K562 (cell line): Measurements from ENCODE around the gene RPS6KA4. TPM values are rescaled to one million over a fixed set of nuclear protein-coding genes. Genes with fewer than 3 reads are reported as not detected.

ENCODE experiments used
- ADNP ChIP-seq: fragments of 200-800 bp; sonication (Bioruptor generic); IDR thresholded peaks from 2 replicates; pipeline ENCODE4 v1.6.1; 2016; ENCODE audit warnings: missing genetic modification characterization, missing compliant biosample characterization
- EGR1 ChIP-seq: fragments of 450-650 bp; conservative IDR thresholded peaks from 2 replicates; pipeline ENCODE4 v1.6.1; 2017; ENCODE audit warnings: mild to moderate bottlenecking
- EHMT2 ChIP-seq: fragments of 450-650 bp; IDR thresholded peaks from 2 replicates; pipeline ENCODE4 v1.6.1; 2018; ENCODE audit warnings: antibody characterized with exemption
- EP400 ChIP-seq: fragments of 450-650 bp; IDR thresholded peaks from 2 replicates; pipeline ENCODE4 v1.6.1; 2017; ENCODE audit warnings: antibody characterized with exemption, mild to moderate bottlenecking, moderate library complexity
- HMG20A ChIP-seq: fragments of 450-650 bp; formaldehyde crosslinking; conservative IDR thresholded peaks from 2 replicates; pipeline ENCODE4 v1.4.0; 2020; ENCODE audit warnings: mild to moderate bottlenecking, mixed read lengths
- HMGN3 ChIP-seq: IDR thresholded peaks from 2 replicates; pipeline ENCODE4 v1.6.1; 2011; ENCODE audit warnings: borderline replicate concordance, low read depth, mild to moderate bottlenecking, mixed read lengths, low read length; ENCODE audit not compliant: insufficient read length; ENCODE audit errors: extremely low read depth
- HOXB6 ChIP-seq: fragments of 250-450 bp; sonication (Bioruptor Pico); IDR thresholded peaks from 2 replicates; pipeline ENCODE4 v1.5.1; 2022; ENCODE audit warnings: mild to moderate bottlenecking, borderline replicate concordance
- KLF16 ChIP-seq: IDR thresholded peaks from 2 replicates; pipeline ENCODE4 v1.6.1; 2016; ENCODE audit warnings: antibody characterized with exemption
- PHB2 ChIP-seq: fragments of 450-650 bp; IDR thresholded peaks from 2 replicates; pipeline ENCODE4 v1.6.1; 2017; ENCODE audit warnings: low read depth
- PRPF4 ChIP-seq: fragments of 200-400 bp; formaldehyde crosslinking; IDR thresholded peaks from one replicate; pipeline ENCODE4 v1.6.1; 2017; ENCODE audit warnings: low read length, low read depth, mild to moderate bottlenecking; ENCODE audit not compliant: insufficient read depth, poor library complexity, severe bottlenecking
- TSC22D4 ChIP-seq: fragments of 450-650 bp; IDR thresholded peaks from 2 replicates; pipeline ENCODE4 v1.6.1; 2016; ENCODE audit warnings: missing genetic modification characterization, missing biosample characterization, control low read depth
- WHSC1 ChIP-seq: IDR thresholded peaks from one replicate; pipeline ENCODE4 v1.6.1; 2012; ENCODE audit warnings: low read length, control low read depth, inconsistent platforms
- ZNF121 ChIP-seq: sonication (generic); formaldehyde crosslinking; conservative IDR thresholded peaks from 2 replicates; pipeline ENCODE4 v1.8.0; 2022; ENCODE audit warnings: missing genetic modification reagents
- ZNF253 ChIP-seq: fragments of 250-450 bp; sonication (Bioruptor Pico); conservative IDR thresholded peaks from 2 replicates; pipeline ENCODE4 v1.6.1; 2021; ENCODE audit warnings: mild to moderate bottlenecking
- polyA plus RNA-seq, 8 experiments: library from polyadenylated mRNA; depleted of rRNA in 4 of 8; stranded (reverse) in 5 of 8; unstranded in 3 of 8; fragments of >200 nt; fragmentation: Nextera tagmentation in 2 of 8; fragmentation: Illumina TruSeq in 1 of 8; extraction: Ambion mirVana in 2 of 8; extraction: Trizol in 1 of 8; gene quantifications; 2 replicates each; pipeline versions ENCODE4 v1.2.1 to v1.2.3, GENCODE V29; 2011 to 2014; ENCODE audit warnings: inconsistent platforms in 1 of 8, missing spikeins in 1 of 8
- total RNA-seq, 7 experiments: library from RNA; depleted of rRNA in 6 of 7; stranded (reverse); fragments of >200 nt in 6 of 7; fragmentation: Illumina TruSeq in 2 of 7; extraction: Trizol in 2 of 7; gene quantifications; 2 replicates each; pipeline versions ENCODE4 v1.2.1 to v1.2.3, GENCODE V29; 2011 to 2021; ENCODE audit warnings: low replicate concordance in 1 of 7
- TF ChIP-seq, protein P1 (sequence below): fragments of 450-650 bp; IDR thresholded peaks from 2 replicates; pipeline ENCODE4 v1.6.1; 2016; ENCODE audit warnings: mild to moderate bottlenecking
- TF ChIP-seq, protein P2 (sequence below), 2 experiments: IDR thresholded peaks; 2 replicates each; pipeline ENCODE4 v1.6.1; 2011; ENCODE audit warnings: borderline replicate concordance in 1 of 2, control low read depth in 1 of 2, low read depth in 1 of 2, low read length in 1 of 2, mild to moderate bottlenecking in 1 of 2, mixed read lengths in 1 of 2, moderate library complexity in 1 of 2; ENCODE audit not compliant: insufficient read depth in 1 of 2, insufficient read length in 1 of 2, poor library complexity in 1 of 2, severe bottlenecking in 1 of 2; ENCODE audit errors: extremely low read depth in 1 of 2
- TF ChIP-seq, protein P3 (sequence below): sonication (generic); formaldehyde crosslinking; IDR thresholded peaks from 2 replicates; pipeline ENCODE4 v1.9.0; 2022; ENCODE audit warnings: mild to moderate bottlenecking, missing genetic modification reagents
- TF ChIP-seq, protein P4 (sequence below): fragments of 450-650 bp; IDR thresholded peaks from 2 replicates; pipeline ENCODE4 v1.6.1; 2014; ENCODE audit warnings: low read depth, mild to moderate bottlenecking, moderate library complexity, borderline replicate concordance
- TF ChIP-seq, protein P5 (sequence below): fragments of 450-650 bp; IDR thresholded peaks from 2 replicates; pipeline ENCODE4 v1.7.0; 2016; ENCODE audit warnings: borderline replicate concordance

RPS6KA4 gene
- total and polyA plus RNA-seq, 9 of the 15 experiments (the other 6 are each of a cell fraction or from before 2014, with no cell fraction given) = 0.15 to 23.8 (median 9.8) TPM

DNA sequence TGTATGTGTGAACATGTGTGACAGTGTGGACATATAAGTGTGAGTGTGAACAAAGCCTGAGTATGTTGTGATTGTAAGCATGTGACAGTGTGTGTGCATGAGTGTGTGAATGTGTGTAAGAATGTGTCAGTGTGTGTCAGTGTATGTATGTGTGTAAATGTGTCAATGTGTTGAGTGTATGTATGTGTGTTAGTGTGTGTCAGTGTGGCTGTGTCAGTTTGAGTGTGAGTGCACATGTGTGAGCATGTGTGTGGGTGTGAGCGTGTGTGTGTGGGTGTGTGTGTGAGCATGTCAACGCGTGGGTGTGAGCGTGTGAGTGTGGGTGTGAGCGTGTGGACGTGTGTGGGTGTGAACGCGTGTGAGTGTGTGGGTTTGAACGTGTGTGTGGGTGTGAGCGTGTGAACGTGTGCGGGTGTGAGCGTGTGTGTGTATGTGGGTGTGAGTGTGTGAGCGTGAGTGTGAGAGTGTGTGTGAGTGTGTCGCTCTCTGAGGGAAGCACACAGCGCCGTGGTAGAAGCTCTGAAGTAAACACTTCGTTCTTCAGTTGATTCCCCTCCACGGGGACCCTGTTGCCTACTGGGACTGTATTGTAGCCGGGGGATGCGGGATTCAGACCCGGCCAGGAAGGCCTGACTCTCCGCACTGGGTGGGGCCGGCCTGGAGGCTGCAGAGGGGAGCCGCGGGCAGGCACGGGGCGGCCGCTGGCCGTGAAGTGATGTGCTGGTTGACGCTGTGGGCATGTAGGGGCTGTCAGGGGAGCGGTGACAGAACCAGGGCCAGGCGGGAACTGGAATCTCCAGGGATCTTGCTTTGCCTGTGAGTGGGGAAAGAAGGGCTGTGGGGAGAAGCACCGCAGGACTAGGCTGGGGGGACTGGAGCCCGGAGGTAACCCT lies 21.1 kb downstream of the RPS6KA4 start (continued):
- TF ChIP-seq EP400 (no peak), ZNF121 (no peak), EGR1 (peak; percentile 68), HOXB6 (CRISPR knock-in tag) (no peak), ZNF253 (CRISPR knock-in tag) (no peak), PHB2 (0 out of 2 replicates have a peak, but pooled peaks have one; percentile 34), HMGN3 (peak; percentile 33), HMG20A (CRISPR knock-in tag) (no peak), TSC22D4 (tag) (0 out of 2 replicates have a peak, but pooled peaks have one; percentile 77), PRPF4 (no peak), ADNP (tag) (no peak), WHSC1 (no peak), EHMT2 (0 out of 2 replicates have a peak, but pooled peaks have one; percentile 7), KLF16 (no peak)
- TF ChIP-seq, protein P1, sequence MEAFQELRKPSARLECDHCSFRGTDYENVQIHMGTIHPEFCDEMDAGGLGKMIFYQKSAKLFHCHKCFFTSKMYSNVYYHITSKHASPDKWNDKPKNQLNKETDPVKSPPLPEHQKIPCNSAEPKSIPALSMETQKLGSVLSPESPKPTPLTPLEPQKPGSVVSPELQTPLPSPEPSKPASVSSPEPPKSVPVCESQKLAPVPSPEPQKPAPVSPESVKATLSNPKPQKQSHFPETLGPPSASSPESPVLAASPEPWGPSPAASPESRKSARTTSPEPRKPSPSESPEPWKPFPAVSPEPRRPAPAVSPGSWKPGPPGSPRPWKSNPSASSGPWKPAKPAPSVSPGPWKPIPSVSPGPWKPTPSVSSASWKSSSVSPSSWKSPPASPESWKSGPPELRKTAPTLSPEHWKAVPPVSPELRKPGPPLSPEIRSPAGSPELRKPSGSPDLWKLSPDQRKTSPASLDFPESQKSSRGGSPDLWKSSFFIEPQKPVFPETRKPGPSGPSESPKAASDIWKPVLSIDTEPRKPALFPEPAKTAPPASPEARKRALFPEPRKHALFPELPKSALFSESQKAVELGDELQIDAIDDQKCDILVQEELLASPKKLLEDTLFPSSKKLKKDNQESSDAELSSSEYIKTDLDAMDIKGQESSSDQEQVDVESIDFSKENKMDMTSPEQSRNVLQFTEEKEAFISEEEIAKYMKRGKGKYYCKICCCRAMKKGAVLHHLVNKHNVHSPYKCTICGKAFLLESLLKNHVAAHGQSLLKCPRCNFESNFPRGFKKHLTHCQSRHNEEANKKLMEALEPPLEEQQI = no peak
- TF ChIP-seq, protein P2, sequence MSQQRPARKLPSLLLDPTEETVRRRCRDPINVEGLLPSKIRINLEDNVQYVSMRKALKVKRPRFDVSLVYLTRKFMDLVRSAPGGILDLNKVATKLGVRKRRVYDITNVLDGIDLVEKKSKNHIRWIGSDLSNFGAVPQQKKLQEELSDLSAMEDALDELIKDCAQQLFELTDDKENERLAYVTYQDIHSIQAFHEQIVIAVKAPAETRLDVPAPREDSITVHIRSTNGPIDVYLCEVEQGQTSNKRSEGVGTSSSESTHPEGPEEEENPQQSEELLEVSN (IDR thresholded peaks at IDR 0.05; ENCODE audit: borderline replicate concordance in 1 of 2, extremely low read depth in 1 of 2, insufficient read depth in 1 of 2, insufficient read length in 1 of 2, low read depth in 1 of 2, low read length in 1 of 2, poor library complexity in 1 of 2, severe bottlenecking in 1 of 2) = no peak
- TF ChIP-seq, protein P3, sequence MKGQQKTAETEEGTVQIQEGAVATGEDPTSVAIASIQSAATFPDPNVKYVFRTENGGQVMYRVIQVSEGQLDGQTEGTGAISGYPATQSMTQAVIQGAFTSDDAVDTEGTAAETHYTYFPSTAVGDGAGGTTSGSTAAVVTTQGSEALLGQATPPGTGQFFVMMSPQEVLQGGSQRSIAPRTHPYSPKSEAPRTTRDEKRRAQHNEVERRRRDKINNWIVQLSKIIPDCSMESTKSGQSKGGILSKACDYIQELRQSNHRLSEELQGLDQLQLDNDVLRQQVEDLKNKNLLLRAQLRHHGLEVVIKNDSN (CRISPR knock-in tag) = peak; percentile 34; the same call in 1 of the 2 replicates
- TF ChIP-seq, protein P4, sequence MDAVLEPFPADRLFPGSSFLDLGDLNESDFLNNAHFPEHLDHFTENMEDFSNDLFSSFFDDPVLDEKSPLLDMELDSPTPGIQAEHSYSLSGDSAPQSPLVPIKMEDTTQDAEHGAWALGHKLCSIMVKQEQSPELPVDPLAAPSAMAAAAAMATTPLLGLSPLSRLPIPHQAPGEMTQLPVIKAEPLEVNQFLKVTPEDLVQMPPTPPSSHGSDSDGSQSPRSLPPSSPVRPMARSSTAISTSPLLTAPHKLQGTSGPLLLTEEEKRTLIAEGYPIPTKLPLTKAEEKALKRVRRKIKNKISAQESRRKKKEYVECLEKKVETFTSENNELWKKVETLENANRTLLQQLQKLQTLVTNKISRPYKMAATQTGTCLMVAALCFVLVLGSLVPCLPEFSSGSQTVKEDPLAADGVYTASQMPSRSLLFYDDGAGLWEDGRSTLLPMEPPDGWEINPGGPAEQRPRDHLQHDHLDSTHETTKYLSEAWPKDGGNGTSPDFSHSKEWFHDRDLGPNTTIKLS = no peak
- TF ChIP-seq, protein P5, sequence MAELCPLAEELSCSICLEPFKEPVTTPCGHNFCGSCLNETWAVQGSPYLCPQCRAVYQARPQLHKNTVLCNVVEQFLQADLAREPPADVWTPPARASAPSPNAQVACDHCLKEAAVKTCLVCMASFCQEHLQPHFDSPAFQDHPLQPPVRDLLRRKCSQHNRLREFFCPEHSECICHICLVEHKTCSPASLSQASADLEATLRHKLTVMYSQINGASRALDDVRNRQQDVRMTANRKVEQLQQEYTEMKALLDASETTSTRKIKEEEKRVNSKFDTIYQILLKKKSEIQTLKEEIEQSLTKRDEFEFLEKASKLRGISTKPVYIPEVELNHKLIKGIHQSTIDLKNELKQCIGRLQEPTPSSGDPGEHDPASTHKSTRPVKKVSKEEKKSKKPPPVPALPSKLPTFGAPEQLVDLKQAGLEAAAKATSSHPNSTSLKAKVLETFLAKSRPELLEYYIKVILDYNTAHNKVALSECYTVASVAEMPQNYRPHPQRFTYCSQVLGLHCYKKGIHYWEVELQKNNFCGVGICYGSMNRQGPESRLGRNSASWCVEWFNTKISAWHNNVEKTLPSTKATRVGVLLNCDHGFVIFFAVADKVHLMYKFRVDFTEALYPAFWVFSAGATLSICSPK = no peak
